HEK293 (cell line): Measurements from ENCODE around the gene ENTREP3.
"Not testable (repeated sequence)": the region's sequence is repeated elsewhere in the genome, so short reads cannot be mapped to it uniquely, and the experiment has no call there.

Experiments
- ATF2 ChIP-seq: fragments of 450-650 bp; formaldehyde crosslinking; IDR thresholded peaks from 2 replicates; pipeline ENCODE4 v1.5.1; 2016; ENCODE audit warnings: missing biosample characterization, missing genetic modification characterization, low read depth
- CTCF ChIP-seq: fragments of 450-650 bp; formaldehyde crosslinking; IDR thresholded peaks from 2 replicates; pipeline ENCODE4 v1.5.1; 2016; ENCODE audit warnings: missing biosample characterization, missing genetic modification characterization
- SETDB1 ChIP-seq: IDR thresholded peaks from one replicate; pipeline ENCODE4 v1.6.1; 2017; ENCODE audit warnings: mild to moderate bottlenecking, low read length, moderate library complexity, mixed read lengths; ENCODE audit not compliant: insufficient read length
- ZNF140 ChIP-seq: fragments of 450-650 bp; formaldehyde crosslinking; IDR thresholded peaks from 2 replicates; pipeline ENCODE4 v1.5.1; 2016; ENCODE audit warnings: missing biosample characterization, missing genetic modification characterization

- TF ChIP-seq ATF2 (tag by site-specific recombination); SETDB1; ZNF140; CTCF (tag by site-specific recombination): not testable (repeated sequence)
Observed at GRCh38 chr1:155291006-155291405, 35.7 kb upstream of the ENTREP3 start.
